ENCODE results near the gene GALNT2. TPM values are rescaled to one million over a fixed set of nuclear protein-coding genes. Genes with fewer than 3 reads are reported as not detected.

The GALNT2 gene
- polyA plus RNA-seq, 3 donors: 19.6 to 25.6 (median 23.4) TPM

DNA sequence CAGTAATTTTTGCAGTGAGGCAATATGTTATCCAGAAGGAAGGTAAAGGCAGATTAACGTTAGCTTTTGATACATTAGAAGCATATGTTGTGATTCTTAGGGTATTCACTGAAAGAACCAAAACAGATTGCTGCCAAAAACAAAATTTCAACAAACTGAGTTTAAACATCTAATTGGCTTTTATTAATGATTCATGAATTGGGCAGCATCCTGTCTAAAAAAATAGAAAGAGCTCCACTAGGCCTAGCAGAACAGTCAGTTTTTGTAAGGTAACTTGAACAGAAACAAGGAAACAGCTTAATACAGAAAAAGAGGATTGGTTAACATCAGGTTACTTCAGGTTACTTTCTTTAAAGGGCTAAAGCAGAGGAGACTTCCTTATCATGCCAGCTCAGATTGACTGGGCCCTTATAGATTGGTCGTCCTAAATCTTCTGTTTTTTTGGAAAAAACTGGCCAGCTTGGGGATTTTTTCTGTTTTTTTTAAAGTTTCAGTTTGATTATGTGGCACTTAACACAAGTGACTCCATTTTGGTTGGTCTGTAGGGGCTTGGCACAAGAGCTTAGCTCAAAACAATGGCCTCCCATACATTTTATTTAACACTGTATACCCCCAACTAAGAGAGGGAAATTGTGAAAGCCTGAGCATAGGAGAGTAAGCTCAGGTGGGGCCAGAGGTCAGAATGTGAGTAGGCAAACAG is 36.8 kb upstream of the GALNT2 start:
- H3K27ac Mint-ChIP-seq: peak overlapping the region in 2 of 7 donors; percentile 68 to 84
- peaks cover 0 to 1% (median 0%) of the 10 kb centered on the region in 3 donors for H3K27me3 Mint-ChIP-seq (ENCODE audit: low read depth in 3 of 3)
- H4K20me1 ChIP-seq (ENCODE audit: insufficient read depth, low read length): no peaks in the 10 kb centered on the region
- no CpG with 5 or more reads among the region's 2 CpGs for WGBS (ENCODE audit: insufficient coverage)
- intact Hi-C loops (cut with micrococcal nuclease): loop anchor here (5.0 kb wide), 1 partner anchor 37 kb away; the partner anchor contains the start of gene GALNT2 (in 2 of the 2)
- H3K4me3 Mint-ChIP-seq: no peak overlapping the region
- H3K27ac ChIP-seq (ENCODE audit: low read depth in 1 of 2, low read length in 2 of 2): peak overlapping the region in 1 of 2 donors; percentile 50
- H3K79me2 ChIP-seq (ENCODE audit: insufficient read depth, low read length): no peaks in the 10 kb centered on the region
- peaks cover 9% of the 10 kb centered on the region for H3K4me1 Mint-ChIP-seq
- H3K9me3 ChIP-seq (replicated peaks in 1 of 2; ENCODE audit: control insufficient read depth in 1 of 2, insufficient read depth in 1 of 2, low read length in 2 of 2): peaks cover 0 to 4% of the 10 kb centered on the region in 2 donors
- peak in 1 of 3 donors; percentile 38 for DNase-seq
- no peak overlapping the region for H2AFZ ChIP-seq (ENCODE audit: insufficient read depth, low read depth, low read length, poor library complexity, severe bottlenecking)
- H3K36me3 Mint-ChIP-seq: no peaks in the 10 kb centered on the region
- H3K4me3 ChIP-seq (replicated peaks in 1 of 3; ENCODE audit: low read depth in 2 of 3, low read length in 3 of 3): no peak overlapping the region
- no peaks in the 10 kb centered on the region for H3K27me3 ChIP-seq (ENCODE audit: control insufficient read depth in 2 of 2, insufficient read depth in 2 of 2, low read length in 2 of 2)
- TF ChIP-seq, protein P1, sequence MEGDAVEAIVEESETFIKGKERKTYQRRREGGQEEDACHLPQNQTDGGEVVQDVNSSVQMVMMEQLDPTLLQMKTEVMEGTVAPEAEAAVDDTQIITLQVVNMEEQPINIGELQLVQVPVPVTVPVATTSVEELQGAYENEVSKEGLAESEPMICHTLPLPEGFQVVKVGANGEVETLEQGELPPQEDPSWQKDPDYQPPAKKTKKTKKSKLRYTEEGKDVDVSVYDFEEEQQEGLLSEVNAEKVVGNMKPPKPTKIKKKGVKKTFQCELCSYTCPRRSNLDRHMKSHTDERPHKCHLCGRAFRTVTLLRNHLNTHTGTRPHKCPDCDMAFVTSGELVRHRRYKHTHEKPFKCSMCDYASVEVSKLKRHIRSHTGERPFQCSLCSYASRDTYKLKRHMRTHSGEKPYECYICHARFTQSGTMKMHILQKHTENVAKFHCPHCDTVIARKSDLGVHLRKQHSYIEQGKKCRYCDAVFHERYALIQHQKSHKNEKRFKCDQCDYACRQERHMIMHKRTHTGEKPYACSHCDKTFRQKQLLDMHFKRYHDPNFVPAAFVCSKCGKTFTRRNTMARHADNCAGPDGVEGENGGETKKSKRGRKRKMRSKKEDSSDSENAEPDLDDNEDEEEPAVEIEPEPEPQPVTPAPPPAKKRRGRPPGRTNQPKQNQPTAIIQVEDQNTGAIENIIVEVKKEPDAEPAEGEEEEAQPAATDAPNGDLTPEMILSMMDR (IDR thresholded peaks at IDR 0.05): no peak
- H3K4me2 ChIP-seq (replicated peaks; ENCODE audit: extremely low read depth, low read length, poor library complexity, severe bottlenecking): no peak overlapping the region
- H3K9me3 Mint-ChIP-seq: peaks cover 0 to 8% (median 5%) of the 10 kb centered on the region in 7 donors
- H3K4me1 ChIP-seq (ENCODE audit: control insufficient read depth in 1 of 2, insufficient read depth in 2 of 2, low read length in 2 of 2): peaks cover 11 to 14% of the 10 kb centered on the region in 2 donors
- no peaks in the 10 kb centered on the region for H3K36me3 ChIP-seq (replicated peaks in 1 of 2; ENCODE audit: control insufficient read depth in 1 of 2, insufficient read depth in 2 of 2, low read length in 2 of 2)
- H3K9ac ChIP-seq (ENCODE audit: insufficient read depth, low read length, poor library complexity, severe bottlenecking): no peak overlapping the region

DNA sequence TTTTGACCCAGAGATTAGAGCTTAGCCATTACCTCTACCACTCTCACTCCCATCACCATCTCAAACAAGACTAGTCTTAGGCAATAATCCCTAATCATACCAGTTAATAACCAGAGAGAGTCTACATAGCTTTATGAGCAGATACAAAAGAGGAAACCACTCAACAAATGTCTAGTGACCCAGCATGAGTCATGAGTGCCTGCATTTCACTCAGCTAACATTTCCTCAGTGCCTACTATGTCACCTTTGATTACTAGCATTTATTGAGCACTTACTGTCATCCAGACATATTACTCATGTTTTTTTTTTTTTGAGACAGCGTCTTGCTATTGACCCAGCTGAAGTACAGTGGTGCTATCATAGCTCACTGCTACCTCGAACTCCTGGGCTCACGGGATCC is 35.9 kb upstream of the GALNT2 start:
- 80% methylated on average over 1 of the region's 3 CpGs for WGBS (ENCODE audit: insufficient coverage)
- Mint-ChIP-seq H3K4me1 (peaks cover 9% of the 10 kb centered on the region), H3K27me3 (ENCODE audit: low read depth in 3 of 3) (peaks cover 0 to 1% (median 0%) of the 10 kb centered on the region in 3 donors), H3K36me3 (peaks cover under 1 to 2% of the 10 kb centered on the region in 2 donors), H3K4me3 (no peak overlapping the region), H3K27ac (peak overlapping the region in 6 of 7 donors; percentile 33 to 84 (median 61)), H3K9me3 (peaks cover 6 to 15% (median 7%) of the 10 kb centered on the region in 7 donors)
- Histone ChIP-seq H3K9me3 (replicated peaks in 1 of 2; ENCODE audit: control insufficient read depth in 1 of 2, insufficient read depth in 1 of 2, low read length in 2 of 2) (peaks cover 6 to 8% of the 10 kb centered on the region in 2 donors), H3K4me1 (ENCODE audit: control insufficient read depth in 1 of 2, insufficient read depth in 2 of 2, low read length in 2 of 2) (peaks cover 11 to 14% of the 10 kb centered on the region in 2 donors), H3K36me3 (replicated peaks in 1 of 2; ENCODE audit: control insufficient read depth in 1 of 2, insufficient read depth in 2 of 2, low read length in 2 of 2) (no peaks in the 10 kb centered on the region), H4K20me1 (ENCODE audit: insufficient read depth, low read length) (no peaks in the 10 kb centered on the region), H3K9ac (ENCODE audit: insufficient read depth, low read length, poor library complexity, severe bottlenecking) (no peak overlapping the region), H3K4me3 (replicated peaks in 1 of 3; ENCODE audit: low read depth in 2 of 3, low read length in 3 of 3) (no peak overlapping the region), H3K27ac (ENCODE audit: low read depth in 1 of 2, low read length in 2 of 2) (peak overlapping the region in 1 of 2 donors; percentile 50), H3K4me2 (replicated peaks; ENCODE audit: extremely low read depth, low read length, poor library complexity, severe bottlenecking) (no peak overlapping the region), H2AFZ (ENCODE audit: insufficient read depth, low read depth, low read length, poor library complexity, severe bottlenecking) (no peak overlapping the region), H3K27me3 (ENCODE audit: control insufficient read depth in 2 of 2, insufficient read depth in 2 of 2, low read length in 2 of 2) (no peaks in the 10 kb centered on the region), H3K79me2 (ENCODE audit: insufficient read depth, low read length) (no peaks in the 10 kb centered on the region)
- TF ChIP-seq, protein P1 (IDR thresholded peaks at IDR 0.05): no peak
- intact Hi-C loops (cut with micrococcal nuclease): loop anchor here (5.0 kb wide), 1 partner anchor 36 kb away; the partner anchor contains the start of gene GALNT2 (in 2 of the 2)
- DNase-seq: peak; percentile 86 to 95 (median 92)

Measured in CD14-positive monocyte (primary cell).